Adrenal gland (tissue), 5 donors: ENCODE data around the gene SLC19A2.

Experiments
- CTCF ChIP-seq, 6 experiments: fragments of 450-650 bp in 4 of 6; fragments of 200-600 bp in 2 of 6; sonication (generic) in 1 of 6; IDR thresholded peaks; 1 replicate in 5 of 6; 2 replicates in 1 of 6; pipeline versions ENCODE4 v1.5.1 to v1.8.0; 2016 to 2021; ENCODE audit warnings: antibody characterized with exemption in 6 of 6, mild to moderate bottlenecking in 2 of 6, moderate library complexity in 1 of 6
- POLR2A ChIP-seq, 2 donors: fragments of 450-650 bp; IDR thresholded peaks; one replicate each; pipeline ENCODE4 v1.6.1; 2017; ENCODE audit warnings: antibody characterized with exemption in 2 of 2, mild to moderate bottlenecking in 2 of 2, moderate library complexity in 1 of 2
- donor health status: DM: no; HTN: no; CAD: no.

GRCh38 chr1:169421309-169421708 is 64.4 kb downstream of the SLC19A2 start:
- TF ChIP-seq CTCF (IDR thresholded peaks at IDR 0.05) = no peak
- TF ChIP-seq POLR2A (IDR thresholded peaks at IDR 0.05) = no peak
